ENCODE measurements around the gene SPIC. TPM values are rescaled to one million over a fixed set of nuclear protein-coding genes. Genes with fewer than 3 reads are reported as not detected.

SPIC gene
- total RNA-seq: 0.18 TPM

GRCh38 chr12:101474711-101475386 lies at the start of gene SPIC:
Gene SPIC, plus strand, starts transcription at chr12:101475336. Its CDS starts 1,569 bp downstream, at chr12:101476905.

Small RNAs within 50 kb of the gene (small RNA-seq; reads per million reads assigned to genes)
- gene RF00019 (ENCODE audit: low replicate concordance) (not detected), gene RNA5SP367 (ENCODE audit: low replicate concordance) (not detected), gene RNU5E-5P (ENCODE audit: low replicate concordance) (1.5 reads per million, percentile 87 among the genes with 10 or more reads in this experiment)

Other genes starting within 250 kb of the SPIC start
- 19.6 TPM for gene UTP20, start 195.2 kb upstream of the SPIC start, total RNA-seq
- 97.3 TPM for gene ARL1, start 67.6 kb upstream of the SPIC start, total RNA-seq
- 337 TPM for gene MYBPC1, start 119.6 kb downstream of the SPIC start, total RNA-seq
- gene CHPT1, start 222.3 kb downstream of the SPIC start, total RNA-seq: 46.3 TPM